ENCODE measurements around the gene EAF2. TPM values are rescaled to one million over a fixed set of nuclear protein-coding genes. Genes with fewer than 3 reads are reported as not detected.
A peak's percentile ranks its signal among the peaks of the same experiment; 100 is the strongest.

EAF2 gene
- total and polyA plus RNA-seq, 2 donors (not counting 1 experiment from before 2014, with no cell fraction given), result 31.1 to 161 TPM

GRCh38 chr3:121794264-121794983 lies 40.6 kb upstream of the EAF2 start:
- Histone ChIP-seq H3K4me1 (ENCODE audit: control insufficient read depth in 2 of 2, insufficient read depth in 2 of 2, low read length in 2 of 2) (peaks cover 30 to 43% of the 10 kb centered on the region in 2 donors), H3K27ac (ENCODE audit: low read length in 2 of 2) (peak overlapping the region; percentile 76 to 87), H4K20me1 (ENCODE audit: control insufficient read depth, insufficient read depth, low read length, poor library complexity, severe bottlenecking) (no peaks in the 10 kb centered on the region), H2AFZ (ENCODE audit: insufficient read depth, low read depth, low read length, poor library complexity, severe bottlenecking) (peak overlapping the region; percentile 2), H3K36me3 (replicated peaks in 1 of 2; ENCODE audit: control extremely low read depth in 1 of 2, control insufficient read depth in 1 of 2, extremely low read depth in 1 of 2, insufficient read depth in 2 of 2, low read length in 1 of 2) (peaks cover 7 to 10% of the 10 kb centered on the region in 2 experiments), H3K27me3 (replicated peaks in 1 of 4; ENCODE audit: control extremely low read depth in 1 of 4, control insufficient read depth in 3 of 4, insufficient read depth in 4 of 4, low read length in 3 of 4) (no peaks in the 10 kb centered on the region), H3K79me2 (ENCODE audit: control insufficient read depth, insufficient read depth, low read length) (peaks cover 24% of the 10 kb centered on the region), H3K4me3 (ENCODE audit: control extremely low read depth in 1 of 5, extremely low read depth in 1 of 5, insufficient read depth in 1 of 5, low read depth in 2 of 5, low read length in 4 of 5) (peak overlapping the region in 2 of 5 experiments; percentile 29 to 60), H3K9me3 (ENCODE audit: control extremely low read depth in 1 of 3, control insufficient read depth in 2 of 3, insufficient read depth in 1 of 3, low read length in 2 of 3) (no peaks in the 10 kb centered on the region), H3K9ac (ENCODE audit: low read length) (peak overlapping the region; percentile 67), H3K4me2 (replicated peaks; ENCODE audit: low read depth, low read length, poor library complexity, severe bottlenecking) (peak overlapping the region; percentile 73)
- CTCF ChIA-PET, result no interaction called here
- H3K4me3 Mint-ChIP-seq, result peak overlapping the region; percentile 67
- peaks cover 48% of the 10 kb centered on the region for H3K4me1 Mint-ChIP-seq
- intact Hi-C loops (cut with micrococcal nuclease), result loop anchor here (2.0 to 5.0 kb wide), 2 partner anchors 14 to 43 kb away; partner anchors contain the start of genes EAF2 and IQCB1
- POLR2A ChIA-PET, result no interaction called here
- peak overlapping the region; percentile 85 for H3K27ac Mint-ChIP-seq
- H3K27me3 Mint-ChIP-seq, result no peaks in the 10 kb centered on the region
- TF ChIP-seq EZH2 (IDR thresholded peaks at IDR 0.05; ENCODE audit: borderline replicate concordance, insufficient read depth, low read depth, low read length, poor library complexity, severe bottlenecking), result no peak
- no peak for TF ChIP-seq CTCF (IDR thresholded peaks at IDR 0.05)
- ATAC-seq (ENCODE audit: low read depth) (peak; percentile 49), DNase-seq (no peak)
- no peaks in the 10 kb centered on the region for H3K9me3 Mint-ChIP-seq (ENCODE audit: insufficient read depth)
- WGBS (ENCODE audit: insufficient coverage), result no CpG with 5 or more reads among the region's 2 CpGs

DNA sequence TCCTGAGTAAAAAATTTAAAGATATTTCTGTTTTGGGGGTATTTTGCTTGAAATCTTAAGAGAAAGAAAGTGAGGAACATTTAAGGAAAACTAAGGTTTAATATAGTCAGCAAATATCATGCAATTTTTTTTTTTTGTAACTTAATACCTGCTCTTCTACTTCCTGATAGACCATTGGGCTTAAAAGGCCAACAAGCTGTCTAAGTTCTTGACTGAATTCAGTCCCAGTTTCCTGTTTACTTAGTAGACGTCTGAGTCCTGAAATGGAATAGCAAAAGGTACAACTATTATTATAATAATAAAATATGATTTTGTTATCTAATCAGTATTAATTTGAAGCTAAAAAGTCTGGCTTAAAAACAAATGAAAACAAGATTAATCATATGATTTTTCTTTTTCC lies 38.0 kb upstream of the EAF2 start:
- Histone ChIP-seq H3K27me3 (replicated peaks in 1 of 4; ENCODE audit: control extremely low read depth in 1 of 4, control insufficient read depth in 3 of 4, insufficient read depth in 4 of 4, low read length in 3 of 4) (no peaks in the 10 kb centered on the region), H3K4me2 (replicated peaks; ENCODE audit: low read depth, low read length, poor library complexity, severe bottlenecking) (peak overlapping the region; percentile 13), H3K4me3 (ENCODE audit: control extremely low read depth in 1 of 5, extremely low read depth in 1 of 5, insufficient read depth in 1 of 5, low read depth in 2 of 5, low read length in 4 of 5) (no peak overlapping the region), H3K4me1 (ENCODE audit: control insufficient read depth in 2 of 2, insufficient read depth in 2 of 2, low read length in 2 of 2) (peaks cover 30 to 54% of the 10 kb centered on the region in 2 donors), H3K79me2 (ENCODE audit: control insufficient read depth, insufficient read depth, low read length) (peaks cover 18% of the 10 kb centered on the region), H3K9ac (ENCODE audit: low read length) (no peak overlapping the region), H4K20me1 (ENCODE audit: control insufficient read depth, insufficient read depth, low read length, poor library complexity, severe bottlenecking) (no peaks in the 10 kb centered on the region), H3K27ac (ENCODE audit: low read length in 2 of 2) (peak overlapping the region in 1 of 2 donors; percentile 10), H2AFZ (ENCODE audit: insufficient read depth, low read depth, low read length, poor library complexity, severe bottlenecking) (no peak overlapping the region), H3K36me3 (replicated peaks in 1 of 2; ENCODE audit: control extremely low read depth in 1 of 2, control insufficient read depth in 1 of 2, extremely low read depth in 1 of 2, insufficient read depth in 2 of 2, low read length in 1 of 2) (peaks cover 3 to 5% of the 10 kb centered on the region in 2 experiments), H3K9me3 (ENCODE audit: control extremely low read depth in 1 of 3, control insufficient read depth in 2 of 3, insufficient read depth in 1 of 3, low read length in 2 of 3) (no peaks in the 10 kb centered on the region)
- ChIA-PET CTCF (no interaction called here), POLR2A (no interaction called here)
- no peaks in the 10 kb centered on the region for H3K27me3 Mint-ChIP-seq
- DNase-seq (no peak), ATAC-seq (ENCODE audit: low read depth) (no peak)
- H3K4me3 Mint-ChIP-seq, result no peak overlapping the region
- intact Hi-C loops (cut with micrococcal nuclease), result no loop called here
- no peaks in the 10 kb centered on the region for H3K9me3 Mint-ChIP-seq (ENCODE audit: insufficient read depth)
- peaks cover 56% of the 10 kb centered on the region for H3K4me1 Mint-ChIP-seq
- TF ChIP-seq CTCF (IDR thresholded peaks at IDR 0.05) (no peak), EZH2 (IDR thresholded peaks at IDR 0.05; ENCODE audit: borderline replicate concordance, insufficient read depth, low read depth, low read length, poor library complexity, severe bottlenecking) (no peak)
- no CpG with 5 or more reads among the region's 1 CpG for WGBS (ENCODE audit: insufficient coverage)
- no peak overlapping the region for H3K27ac Mint-ChIP-seq

Data from B cell (primary cell).